ENCODE measurements around the gene WDR45B. TPM values are rescaled to one million over a fixed set of nuclear protein-coding genes. Genes with fewer than 3 reads are reported as not detected.

Gene WDR45B
- polyA plus RNA-seq, 1 experiment, result 105 TPM

DNA sequence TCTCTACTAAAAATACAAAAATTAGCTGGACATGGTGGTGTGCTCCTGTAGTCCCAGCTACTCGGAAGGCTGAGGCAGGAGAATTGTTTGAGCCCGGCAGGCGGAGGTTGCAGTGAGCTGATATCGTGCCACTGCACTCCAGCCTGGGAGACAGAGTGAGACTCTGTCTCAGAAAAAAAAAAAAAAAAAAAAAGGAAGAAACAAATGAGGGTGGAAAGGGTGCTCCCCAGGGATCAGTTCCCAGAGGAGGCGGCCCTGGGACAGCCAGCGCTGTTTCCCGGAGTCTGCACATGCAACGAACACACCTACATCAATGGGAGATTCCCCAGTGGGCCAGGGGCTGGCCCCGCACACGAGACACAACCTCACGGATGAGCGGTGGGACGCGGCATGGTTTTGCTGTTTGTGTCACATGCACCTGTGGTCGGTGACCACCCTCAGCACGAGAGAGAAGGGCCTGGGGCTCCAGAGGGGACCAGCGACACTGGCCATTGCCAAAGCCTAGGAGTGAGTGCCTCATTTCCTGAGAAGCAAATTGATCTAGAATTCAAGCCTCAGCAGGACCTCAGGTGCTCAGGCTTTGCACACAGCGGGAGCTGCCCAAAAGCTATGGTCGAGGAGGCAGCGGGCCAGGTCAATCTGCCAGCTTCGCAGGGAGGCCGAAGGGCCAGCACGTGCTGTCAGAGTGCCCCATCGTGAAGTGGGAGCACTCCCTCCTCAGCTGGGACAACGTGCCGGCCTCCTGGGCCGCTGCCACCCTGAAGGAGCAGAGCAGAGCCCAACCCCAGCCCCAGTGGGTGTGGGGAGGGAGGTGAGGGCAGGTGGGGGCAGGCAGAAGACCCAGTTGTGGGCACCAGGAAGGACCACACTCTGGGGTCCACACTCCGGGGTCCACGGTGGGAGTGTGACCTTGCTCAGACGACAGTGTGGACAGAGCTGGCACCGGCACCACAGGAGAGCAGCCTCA, 13.8 kb upstream of the WDR45B start:
- TF ChIP-seq, protein P1, sequence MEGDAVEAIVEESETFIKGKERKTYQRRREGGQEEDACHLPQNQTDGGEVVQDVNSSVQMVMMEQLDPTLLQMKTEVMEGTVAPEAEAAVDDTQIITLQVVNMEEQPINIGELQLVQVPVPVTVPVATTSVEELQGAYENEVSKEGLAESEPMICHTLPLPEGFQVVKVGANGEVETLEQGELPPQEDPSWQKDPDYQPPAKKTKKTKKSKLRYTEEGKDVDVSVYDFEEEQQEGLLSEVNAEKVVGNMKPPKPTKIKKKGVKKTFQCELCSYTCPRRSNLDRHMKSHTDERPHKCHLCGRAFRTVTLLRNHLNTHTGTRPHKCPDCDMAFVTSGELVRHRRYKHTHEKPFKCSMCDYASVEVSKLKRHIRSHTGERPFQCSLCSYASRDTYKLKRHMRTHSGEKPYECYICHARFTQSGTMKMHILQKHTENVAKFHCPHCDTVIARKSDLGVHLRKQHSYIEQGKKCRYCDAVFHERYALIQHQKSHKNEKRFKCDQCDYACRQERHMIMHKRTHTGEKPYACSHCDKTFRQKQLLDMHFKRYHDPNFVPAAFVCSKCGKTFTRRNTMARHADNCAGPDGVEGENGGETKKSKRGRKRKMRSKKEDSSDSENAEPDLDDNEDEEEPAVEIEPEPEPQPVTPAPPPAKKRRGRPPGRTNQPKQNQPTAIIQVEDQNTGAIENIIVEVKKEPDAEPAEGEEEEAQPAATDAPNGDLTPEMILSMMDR (IDR thresholded peaks at IDR 0.05; ENCODE audit: low read depth, low read length), result no peak
- peaks cover 13% of the 10 kb centered on the region; the same call in 1 of the 2 replicates for H3K9me3 ChIP-seq (ENCODE audit: control insufficient read depth, insufficient read depth, low read length)
- CTCF ChIA-PET, result interaction anchor here (0.6 kb wide), 1 partner anchor 106 kb away, joined by 3 read pairs; no protein-coding TSS in a partner anchor
- no peak for DNase-seq (ENCODE audit: low read depth, low spot score)
- POLR2A ChIA-PET, result no interaction called here
- H3K27me3 ChIP-seq (ENCODE audit: control insufficient read depth, insufficient read depth, low read length), result no peaks in the 10 kb centered on the region
- no peak overlapping the region for H3K4me3 ChIP-seq (ENCODE audit: low read depth, low read length)
- H3K27ac ChIP-seq (ENCODE audit: low read depth, low read length), result no peak overlapping the region

DNA sequence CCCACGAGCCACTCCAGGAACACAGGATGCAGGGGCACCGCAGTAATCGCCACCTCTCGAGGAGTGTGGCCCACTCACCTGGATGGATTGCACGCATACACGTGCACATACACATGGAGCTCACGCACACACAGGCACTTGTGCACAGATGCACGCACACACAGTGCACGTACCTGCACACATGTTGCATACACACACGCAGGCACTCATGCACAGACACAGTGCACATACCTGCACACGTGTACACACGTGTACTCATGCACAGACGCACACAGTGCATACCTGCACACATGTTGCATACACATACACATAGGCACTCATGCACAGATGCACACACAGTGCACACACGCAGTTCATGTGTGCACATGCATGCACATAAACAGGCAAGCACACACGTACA, 11.6 kb upstream of the WDR45B start:
- ChIA-PET CTCF (no interaction called here), POLR2A (no interaction called here)
- DNase-seq (ENCODE audit: low read depth, low spot score), result no peak
- no peak overlapping the region for H3K27ac ChIP-seq (ENCODE audit: low read depth, low read length)
- no peak overlapping the region for H3K4me3 ChIP-seq (ENCODE audit: low read depth, low read length)
- no peaks in the 10 kb centered on the region for H3K27me3 ChIP-seq (ENCODE audit: control insufficient read depth, insufficient read depth, low read length)
- peaks cover 13% of the 10 kb centered on the region; the same call in 1 of the 2 replicates for H3K9me3 ChIP-seq (ENCODE audit: control insufficient read depth, insufficient read depth, low read length)
- TF ChIP-seq, protein P1 (IDR thresholded peaks at IDR 0.05; ENCODE audit: low read depth, low read length), result no peak

DNA sequence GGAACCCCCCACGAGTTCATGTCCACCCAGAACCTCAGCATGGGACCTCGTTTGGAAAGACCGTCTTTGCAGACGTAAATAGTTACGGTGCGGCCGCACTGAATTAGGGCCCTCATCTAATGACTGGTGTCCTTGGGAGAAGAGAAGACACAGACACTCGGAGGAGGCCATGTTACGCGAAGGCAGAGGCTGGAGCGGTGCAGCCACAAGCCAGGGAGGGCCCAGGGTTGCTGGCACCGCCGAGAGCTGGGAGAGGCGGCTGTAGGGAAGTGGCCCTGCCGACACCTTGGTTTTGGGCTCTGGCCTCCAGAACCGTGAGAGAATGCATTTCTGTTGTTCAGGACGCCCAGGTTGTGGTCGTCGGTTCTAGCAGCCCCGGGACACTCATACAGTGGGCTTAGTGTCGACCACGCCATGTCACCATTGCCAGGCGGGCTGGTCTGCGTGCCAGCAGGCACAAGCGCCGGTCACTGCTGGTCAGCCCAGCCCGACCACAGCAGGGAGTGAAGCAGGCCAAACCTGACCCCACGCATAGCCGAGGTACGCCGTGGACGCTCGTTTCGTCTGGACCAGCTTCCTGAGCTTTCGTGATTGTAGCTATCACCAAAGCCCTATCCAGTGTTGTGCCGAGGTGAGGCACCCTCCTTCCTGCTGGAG, 10.7 kb upstream of the WDR45B start:
- H3K27ac ChIP-seq (ENCODE audit: low read depth, low read length), result no peak overlapping the region
- H3K9me3 ChIP-seq (ENCODE audit: control insufficient read depth, insufficient read depth, low read length), result peaks cover 13% of the 10 kb centered on the region; the same call in 1 of the 2 replicates
- no peak overlapping the region for H3K4me3 ChIP-seq (ENCODE audit: low read depth, low read length)
- CTCF ChIA-PET, result no interaction called here
- no peaks in the 10 kb centered on the region for H3K27me3 ChIP-seq (ENCODE audit: control insufficient read depth, insufficient read depth, low read length)
- DNase-seq (ENCODE audit: low read depth, low spot score), result no peak
- POLR2A ChIA-PET, result no interaction called here
- TF ChIP-seq, protein P1 (IDR thresholded peaks at IDR 0.05; ENCODE audit: low read depth, low read length), result no peak

GRCh38 chr17:82658331-82658730, 10.1 kb upstream of the WDR45B start:
- H3K4me3 ChIP-seq (ENCODE audit: low read depth, low read length), result no peak overlapping the region
- TF ChIP-seq, protein P1 (IDR thresholded peaks at IDR 0.05; ENCODE audit: low read depth, low read length), result no peak
- ChIA-PET POLR2A (no interaction called here), CTCF (no interaction called here)
- H3K9me3 ChIP-seq (ENCODE audit: control insufficient read depth, insufficient read depth, low read length), result peaks cover 13% of the 10 kb centered on the region; the same call in 1 of the 2 replicates
- H3K27ac ChIP-seq (ENCODE audit: low read depth, low read length), result no peak overlapping the region
- no peak for DNase-seq (ENCODE audit: low read depth, low spot score)
- no peaks in the 10 kb centered on the region for H3K27me3 ChIP-seq (ENCODE audit: control insufficient read depth, insufficient read depth, low read length)

- CTCF ChIA-PET, result no interaction called here
- TF ChIP-seq, protein P1 (IDR thresholded peaks at IDR 0.05; ENCODE audit: low read depth, low read length), result no peak
- Histone ChIP-seq H3K4me3 (ENCODE audit: low read depth, low read length) (no peak overlapping the region), H3K27ac (ENCODE audit: low read depth, low read length) (no peak overlapping the region), H3K9me3 (ENCODE audit: control insufficient read depth, insufficient read depth, low read length) (peaks cover 13% of the 10 kb centered on the region; the same call in 1 of the 2 replicates), H3K27me3 (ENCODE audit: control insufficient read depth, insufficient read depth, low read length) (no peaks in the 10 kb centered on the region)
- POLR2A ChIA-PET, result no interaction called here
- DNase-seq (ENCODE audit: low read depth, low spot score), result no peak
Measured at GRCh38 chr17:82657926-82658325, 9.7 kb upstream of the WDR45B start.

All from AG04450 (cell line).